ENCODE data around the gene NOD2.

NOD2 gene

DNA sequence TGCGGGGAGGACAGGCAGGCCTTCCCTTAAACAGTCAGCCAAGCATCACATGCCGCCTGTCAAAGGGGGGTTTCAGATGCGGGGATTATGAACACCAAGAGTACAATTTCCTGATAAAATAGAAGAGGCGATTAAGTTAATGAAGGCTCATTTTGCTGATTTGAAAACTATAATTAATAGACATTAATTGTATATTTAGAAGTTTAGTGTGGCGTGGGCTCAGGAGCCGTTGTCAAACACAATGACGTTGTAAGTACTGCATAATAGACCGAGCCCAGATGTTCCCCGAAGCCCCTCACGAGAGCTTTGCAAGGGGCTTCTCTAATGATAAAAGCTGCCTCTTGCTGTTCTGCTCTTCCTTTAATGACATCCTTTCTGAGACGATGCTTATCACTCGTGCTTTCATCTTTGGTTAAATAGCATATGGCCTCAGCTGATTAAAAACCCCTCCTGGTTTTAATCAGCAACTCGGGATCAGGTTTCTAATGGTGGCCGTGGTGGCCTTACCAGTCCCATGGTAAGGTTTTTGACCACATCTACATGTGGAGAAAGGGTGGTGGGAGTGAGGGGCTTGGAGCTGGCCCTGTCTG, 40.5 kb upstream of the NOD2 start:
- TF ChIP-seq CTCF (conservative IDR thresholded peaks at IDR 0.05) (no peak), ZFX (IDR thresholded peaks at IDR 0.05) (no peak)
- H3K27ac ChIP-seq, result no peak overlapping the region

GRCh38 chr16:50653633-50654519, 39.5 kb upstream of the NOD2 start:
- TF ChIP-seq ZFX (IDR thresholded peaks at IDR 0.05) (no peak), CTCF (conservative IDR thresholded peaks at IDR 0.05) (no peak)
- H3K27ac ChIP-seq, result no peak overlapping the region

- H3K27ac ChIP-seq, result no peak overlapping the region
- TF ChIP-seq CTCF (conservative IDR thresholded peaks at IDR 0.05) (no peak), ZFX (IDR thresholded peaks at IDR 0.05) (no peak)
Observed at GRCh38 chr16:50655558-50656055, 37.8 kb upstream of the NOD2 start.

DNA sequence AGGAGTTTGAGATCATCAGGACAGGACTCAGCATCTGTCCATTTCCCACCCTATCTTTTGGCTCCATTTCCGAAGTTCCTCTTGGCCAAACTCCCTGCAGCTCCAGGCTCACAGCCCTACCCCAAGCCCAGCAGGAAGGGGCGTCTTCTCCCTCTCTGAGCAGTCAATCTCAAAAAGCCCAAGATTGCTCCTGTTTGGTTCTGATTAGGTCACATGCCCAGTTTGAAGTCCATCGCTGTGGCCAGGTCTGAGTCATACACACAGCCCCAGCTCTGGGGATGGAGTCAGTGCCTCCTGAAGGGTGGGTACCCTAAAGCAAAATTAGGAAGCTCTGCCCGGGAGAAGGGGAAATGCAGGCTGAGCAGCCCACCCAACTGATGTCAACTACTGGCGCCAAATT, 36.2 kb upstream of the NOD2 start:
- no peak for TF ChIP-seq ZFX (IDR thresholded peaks at IDR 0.05)
- TF ChIP-seq CTCF (conservative IDR thresholded peaks at IDR 0.05), result no peak
- H3K27ac ChIP-seq, result no peak overlapping the region

DNA sequence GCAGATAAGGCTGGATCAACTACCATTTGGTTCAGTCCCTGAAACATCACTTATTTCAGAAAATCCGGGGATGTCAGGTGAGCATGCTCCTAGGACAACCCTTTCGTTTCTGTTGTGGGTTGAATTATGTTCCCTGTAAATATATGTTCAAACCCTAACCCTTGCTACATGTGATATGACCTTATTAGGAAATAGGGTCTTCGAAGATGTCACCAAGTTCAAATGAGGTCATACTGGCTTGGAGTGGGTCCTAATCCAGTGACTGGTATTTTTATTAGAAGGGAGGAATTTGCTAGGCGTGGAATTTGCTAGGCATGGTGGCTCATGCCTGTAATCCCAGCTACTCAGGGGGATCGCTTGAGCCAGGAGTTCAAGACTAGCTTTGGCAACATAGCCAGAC, 33.6 kb upstream of the NOD2 start:
- TF ChIP-seq CTCF (conservative IDR thresholded peaks at IDR 0.05) (no peak), ZFX (IDR thresholded peaks at IDR 0.05) (no peak)
- no peak overlapping the region for H3K27ac ChIP-seq

GRCh38 chr16:50662306-50662940, 31.0 kb upstream of the NOD2 start:
- no peak overlapping the region for H3K27ac ChIP-seq
- no peak for TF ChIP-seq CTCF (conservative IDR thresholded peaks at IDR 0.05)
- no peak for TF ChIP-seq ZFX (IDR thresholded peaks at IDR 0.05)

- TF ChIP-seq CTCF (conservative IDR thresholded peaks at IDR 0.05) (no peak), ZFX (IDR thresholded peaks at IDR 0.05) (no peak)
- H3K27ac ChIP-seq, result no peak overlapping the region
Observed at GRCh38 chr16:50664270-50664669, 29.1 kb upstream of the NOD2 start.

Measured in C4-2B (cell line).